HG03039 (cell line): Measurements from ENCODE around the gene MAP3K5.
"Not testable (repeated sequence)": the region's sequence is repeated elsewhere in the genome, so short reads cannot be mapped to it uniquely, and the experiment has no call there.

Experiments used
- ATAC-seq: cut with Tn5 transposase; IDR thresholded peaks from one replicate; pipeline ENCODE4 v1.9.1; 2021; ENCODE audit warnings: mild to moderate bottlenecking, moderate library complexity; ENCODE audit not compliant: unreplicated experiment

The MAP3K5 gene

GRCh38 chr6:136772685-136773472, 19.4 kb downstream of the MAP3K5 start:
- peak; percentile 67 for ATAC-seq

- no peak for ATAC-seq
Measured at GRCh38 chr6:136771306-136771705, 21.0 kb downstream of the MAP3K5 start.

- no peak for ATAC-seq
Measured at GRCh38 chr6:136769759-136770158, 22.5 kb downstream of the MAP3K5 start.

DNA sequence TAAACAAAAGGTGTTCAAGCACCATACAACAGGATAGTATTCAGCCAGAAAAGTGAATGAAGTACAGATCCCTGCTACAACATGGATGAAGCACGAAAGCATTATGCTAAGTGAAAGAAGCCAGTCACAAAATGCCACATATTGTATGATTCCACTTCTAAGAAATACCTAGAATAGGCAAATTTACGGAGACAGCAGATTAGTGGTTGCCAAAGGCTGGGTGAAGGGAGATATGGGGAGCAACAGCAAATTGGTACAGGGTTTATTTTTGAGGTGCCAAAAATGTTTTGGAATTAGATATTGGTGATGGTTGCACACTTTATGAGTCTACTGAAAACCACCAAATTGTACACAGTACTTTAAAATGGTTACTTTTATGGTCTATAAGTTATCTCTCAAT, 23.2 kb downstream of the MAP3K5 start:
- ATAC-seq, result no peak

GRCh38 chr6:136767570-136768309, 24.5 kb downstream of the MAP3K5 start:
- ATAC-seq, result no peak

DNA sequence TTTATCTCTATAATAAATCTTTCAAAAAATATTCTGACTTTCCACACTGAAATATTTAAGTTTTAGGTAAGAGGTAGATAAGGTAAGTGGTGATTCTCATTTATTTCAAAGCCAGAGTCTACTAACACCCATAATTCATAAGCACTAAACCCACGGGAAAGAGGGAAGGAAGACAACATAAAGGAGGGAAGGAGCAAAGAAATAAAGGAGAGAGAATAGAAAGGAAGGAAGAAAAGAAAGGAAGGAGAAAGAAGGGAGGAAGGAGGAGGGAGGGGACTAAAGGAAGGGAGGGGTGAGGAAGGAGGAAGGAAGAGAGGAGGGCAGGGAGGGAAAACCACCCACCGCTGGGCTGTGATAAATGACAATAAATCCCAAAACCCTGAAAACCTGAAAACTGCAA, 25.2 kb downstream of the MAP3K5 start:
- ATAC-seq, result no peak

GRCh38 chr6:136766274-136766673, 26.0 kb downstream of the MAP3K5 start:
- no peak for ATAC-seq

GRCh38 chr6:136764517-136764993, 27.7 kb downstream of the MAP3K5 start:
- ATAC-seq, result peak; percentile 40

- ATAC-seq, result no peak
Measured at GRCh38 chr6:136763716-136764516, 28.4 kb downstream of the MAP3K5 start.

DNA sequence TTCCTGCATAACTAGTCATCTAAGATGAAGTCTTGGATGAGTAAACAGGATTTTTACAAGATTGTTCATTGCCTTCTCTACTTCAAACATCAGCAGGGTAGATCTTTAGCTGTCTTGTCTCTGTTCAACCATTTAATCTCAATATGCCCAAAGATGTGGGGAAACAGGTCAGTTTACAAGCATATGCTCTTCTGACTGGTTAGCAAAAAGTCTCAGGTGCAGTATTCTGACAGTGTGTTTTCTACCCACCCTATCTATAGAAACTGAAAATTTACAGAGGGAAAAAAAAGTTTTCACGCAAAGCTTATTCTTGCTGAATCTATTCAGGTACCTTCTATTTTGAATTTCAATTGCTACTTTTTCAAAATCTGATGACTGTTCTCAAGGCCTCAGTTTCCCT, 29.0 kb downstream of the MAP3K5 start:
- ATAC-seq, result no peak

- no peak for ATAC-seq
Measured at GRCh38 chr6:136762022-136762975, 30.0 kb downstream of the MAP3K5 start.

GRCh38 chr6:136761227-136761922, 30.9 kb downstream of the MAP3K5 start:
- ATAC-seq, result no peak

- ATAC-seq, result not testable (repeated sequence)
Measured at GRCh38 chr6:136760781-136761180, 31.5 kb downstream of the MAP3K5 start.

- no peak for ATAC-seq
Measured at GRCh38 chr6:136757150-136757549, 35.1 kb downstream of the MAP3K5 start.

DNA sequence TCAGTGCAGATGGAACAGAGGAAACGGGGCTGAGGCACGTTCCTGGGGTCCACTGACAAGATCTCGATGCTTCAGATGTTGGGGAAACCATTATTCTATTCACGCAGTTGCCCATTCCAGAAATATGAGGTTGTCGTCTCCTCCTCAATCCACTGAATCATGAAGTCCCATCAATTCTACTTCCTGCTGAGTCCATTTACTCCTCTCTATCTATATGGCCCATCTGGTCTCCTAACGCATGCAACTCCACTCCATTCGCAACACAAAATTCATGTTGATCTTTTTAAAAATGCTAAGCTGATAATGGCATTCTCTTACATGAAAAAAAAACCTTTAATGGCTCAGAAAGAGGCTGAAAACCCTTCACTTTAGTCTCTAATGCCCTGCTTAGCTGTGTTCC, 37.5 kb downstream of the MAP3K5 start:
- ATAC-seq, result no peak

DNA sequence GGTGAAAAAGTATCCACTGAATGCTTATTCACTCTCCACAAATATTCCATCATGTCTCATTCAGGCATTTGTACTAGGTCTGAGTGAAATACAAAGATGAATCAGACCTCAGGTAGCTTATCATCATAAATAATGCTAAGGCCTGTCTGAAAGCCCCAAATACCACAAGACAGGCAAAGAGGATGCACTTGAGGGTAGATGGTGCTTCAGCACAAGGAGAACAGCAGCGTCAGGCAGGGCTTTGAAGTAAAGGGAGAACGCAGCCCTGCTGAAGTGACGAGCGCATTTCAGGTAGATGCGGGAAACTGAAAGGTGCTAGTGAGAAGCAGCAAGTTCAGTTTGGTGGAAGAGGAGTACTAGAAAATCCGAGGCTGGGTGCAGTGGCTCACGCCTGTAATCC, 38.7 kb downstream of the MAP3K5 start:
- no peak for ATAC-seq

GRCh38 chr6:136752554-136752953, 39.7 kb downstream of the MAP3K5 start:
- ATAC-seq, result no peak

DNA sequence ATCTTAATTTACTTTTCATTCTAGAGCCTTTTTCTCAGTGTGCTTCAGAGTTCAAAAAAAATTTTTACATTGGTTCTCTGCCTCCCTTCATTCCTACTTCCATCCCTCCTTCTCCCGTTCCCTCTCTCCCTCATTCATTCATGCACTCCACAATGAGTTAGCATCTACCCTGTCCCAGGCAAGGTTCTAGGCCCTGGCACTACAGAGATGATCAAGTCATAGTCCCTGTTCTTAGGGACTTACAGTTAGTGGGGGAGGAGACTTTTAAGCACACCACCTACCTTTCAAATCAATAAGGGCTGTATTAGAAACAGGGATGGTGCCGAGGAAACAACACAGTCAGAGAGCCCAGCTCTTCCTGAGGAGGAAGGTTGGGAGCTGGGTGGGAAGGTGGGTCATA, 40.3 kb downstream of the MAP3K5 start:
- no peak for ATAC-seq

GRCh38 chr6:136751522-136751956, 40.7 kb downstream of the MAP3K5 start:
- ATAC-seq, result peak; percentile 88
